CD4-positive, alpha-beta T cell treated with Interleukin-6 for 4 hours (primary cell): ENCODE results near the gene IQGAP3.
A peak's percentile ranks its signal among the peaks of the same experiment; 100 is the strongest.
"Not testable (repeated sequence)": the region's sequence is repeated elsewhere in the genome, so short reads cannot be mapped to it uniquely, and the experiment has no call there.

Experiments
- DNase-seq: peaks from one replicate; pipeline ENCODE4 v3.0.0-alpha.2; 2020; ENCODE audit warnings: mixed read lengths

IQGAP3 gene

GRCh38 chr1:156592910-156593660 lies 20.7 kb upstream of the IQGAP3 start:
- no peak for DNase-seq

GRCh38 chr1:156592158-156592909 lies 20.0 kb upstream of the IQGAP3 start:
- DNase-seq, result no peak

GRCh38 chr1:156591432-156592157 lies 19.2 kb upstream of the IQGAP3 start, which contains the start of gene NAXE:
Gene NAXE, plus strand, starts transcription at chr1:156591776. Its CDS starts 29 bp downstream, at chr1:156591805.
- DNase-seq, result peak; percentile 82

- DNase-seq, result peak; percentile 22
Measured at GRCh38 chr1:156591181-156591431, 18.7 kb upstream of the IQGAP3 start.

GRCh38 chr1:156590326-156591180 lies 18.2 kb upstream of the IQGAP3 start:
- DNase-seq, result no peak

GRCh38 chr1:156589546-156589945 lies 17.2 kb upstream of the IQGAP3 start:
- DNase-seq, result no peak

GRCh38 chr1:156587927-156588326 lies 15.6 kb upstream of the IQGAP3 start:
- not testable (repeated sequence) for DNase-seq

GRCh38 chr1:156586892-156587477 lies 14.6 kb upstream of the IQGAP3 start:
- DNase-seq, result no peak

GRCh38 chr1:156586323-156586722 lies 14.0 kb upstream of the IQGAP3 start:
- no peak for DNase-seq

GRCh38 chr1:156584813-156585212 lies 12.4 kb upstream of the IQGAP3 start:
- no peak for DNase-seq

GRCh38 chr1:156583821-156584622 lies 11.7 kb upstream of the IQGAP3 start:
- peak; percentile 83 for DNase-seq

- DNase-seq, result peak; percentile 25
Measured at GRCh38 chr1:156582388-156583017, 10.1 kb upstream of the IQGAP3 start.

GRCh38 chr1:156581661-156582387 lies 9.5 kb upstream of the IQGAP3 start:
- DNase-seq, result peak; percentile 58

- no peak for DNase-seq
Measured at GRCh38 chr1:156579472-156579871, 7.1 kb upstream of the IQGAP3 start, which contains the start of gene TTC24. Gene TTC24, plus strand, starts transcription at chr1:156579723. Its CDS starts 1,642 bp downstream, at chr1:156581365.

GRCh38 chr1:156578055-156578454 lies 5.7 kb upstream of the IQGAP3 start:
- no peak for DNase-seq

GRCh38 chr1:156577550-156577949 lies 5.2 kb upstream of the IQGAP3 start:
- no peak for DNase-seq

- no peak for DNase-seq
Measured at GRCh38 chr1:156574039-156574633, 1.8 kb upstream of the IQGAP3 start.

GRCh38 chr1:156572663-156573018 lies 276 bp upstream of the IQGAP3 start:
- DNase-seq, result no peak

- no peak for DNase-seq
Measured at GRCh38 chr1:156571261-156571852, 1.0 kb downstream of the IQGAP3 start.
